Nucleus accumbens (tissue), 56 donors: ENCODE data around the gene GLI3.

Experiments used
- DNase-seq, 56 donors: peaks; one replicate each; lab custom pipeline; 2025; lab: John Stamatoyannopoulos, UW

GLI3 gene

GRCh38 chr7:42017349-42017986 lies 219.5 kb downstream of the GLI3 start:
- no peak for DNase-seq

GRCh38 chr7:42016517-42016916 lies 220.5 kb downstream of the GLI3 start:
- DNase-seq = no peak

- no peak for DNase-seq
Observed at GRCh38 chr7:42014625-42015618, 222.1 kb downstream of the GLI3 start.

GRCh38 chr7:42012786-42013360 lies 224.1 kb downstream of the GLI3 start:
- no peak for DNase-seq

- DNase-seq = no peak
Observed at GRCh38 chr7:42012313-42012712, 224.7 kb downstream of the GLI3 start.

GRCh38 chr7:42011846-42012245 lies 225.2 kb downstream of the GLI3 start:
- no peak for DNase-seq

- DNase-seq = no peak
Observed at GRCh38 chr7:42010751-42011150, 226.3 kb downstream of the GLI3 start.

GRCh38 chr7:42006801-42007513 lies 230.1 kb downstream of the GLI3 start:
- DNase-seq = no peak

- DNase-seq = no peak
Observed at GRCh38 chr7:42002654-42003053, 234.4 kb downstream of the GLI3 start.

- no peak for DNase-seq
Observed at GRCh38 chr7:41999736-42000283, 237.2 kb downstream of the GLI3 start.

GRCh38 chr7:41998041-41998440 lies 239.0 kb downstream of the GLI3 start:
- DNase-seq = no peak

- no peak for DNase-seq
Observed at GRCh38 chr7:41997151-41997550, 239.9 kb downstream of the GLI3 start.

- DNase-seq = no peak
Observed at GRCh38 chr7:41996381-41997035, 240.5 kb downstream of the GLI3 start.

- no peak for DNase-seq
Observed at GRCh38 chr7:41995632-41996271, 241.3 kb downstream of the GLI3 start.

GRCh38 chr7:41994746-41995110 lies 242.3 kb downstream of the GLI3 start:
- DNase-seq = no peak

GRCh38 chr7:41994036-41994745 lies 242.8 kb downstream of the GLI3 start:
- DNase-seq = no peak

GRCh38 chr7:41992881-41993867 lies 243.8 kb downstream of the GLI3 start:
- no peak for DNase-seq

- DNase-seq = no peak
Observed at GRCh38 chr7:41984888-41985287, 252.1 kb downstream of the GLI3 start.
